Thyroid gland (tissue), 4 donors: ENCODE measurements around the gene PIK3CD. TPM values are rescaled to one million over a fixed set of nuclear protein-coding genes. Genes with fewer than 3 reads are reported as not detected.

ENCODE experiments used
- DNase-seq, 2 donors: peaks; one replicate each; pipeline ENCODE4 v3.0.0-alpha.2; 2019
- H3K27ac ChIP-seq, 3 donors: fragments of 200-600 bp; sonication (generic); 1 replicate in 2 of 3; 2 replicates in 1 of 3; pipeline ENCODE4 v1.5.1; 2016 to 2019; ENCODE audit warnings: mild to moderate bottlenecking in 1 of 3, moderate library complexity in 1 of 3
- H3K27me3 ChIP-seq: fragments of 200-600 bp; sonication (generic); one replicate; pipeline ENCODE4 v1.5.1; 2019
- H3K36me3 ChIP-seq, 2 donors: fragments of 200-600 bp; sonication (generic); one replicate each; pipeline ENCODE4 v1.5.1; 2016 to 2019
- H3K4me1 ChIP-seq, 2 donors: fragments of 200-600 bp; sonication (generic); one replicate each; pipeline ENCODE4 v1.5.1; 2017 to 2019
- H3K4me3 ChIP-seq, 3 donors: fragments of 200-600 bp; sonication (generic); replicated peaks in 1 of 3; 1 replicate in 2 of 3; 2 replicates in 1 of 3; pipeline ENCODE4 v1.5.1; 2016; ENCODE audit warnings: mild to moderate bottlenecking in 1 of 3
- H3K9me3 ChIP-seq: fragments of 200-600 bp; sonication (generic); one replicate; pipeline ENCODE4 v1.5.1; 2017
- POLR2A ChIP-seq, 2 donors: fragments of 450-650 bp; IDR thresholded peaks; one replicate each; pipeline ENCODE4 v1.6.1; 2017; ENCODE audit warnings: antibody characterized with exemption in 2 of 2, mild to moderate bottlenecking in 2 of 2, moderate library complexity in 1 of 2
- WGBS, 2 donors: methylation state at CpG; one replicate each; pipeline ENCODE4 v1.1.5; 2017; 5-methylcytosine and 5-hydroxymethylcytosine counted together
- intact Hi-C: fragments of 100-400 bp; cut with DNase I; formaldehyde crosslinking; loops from one replicate; pipeline ENCODE4 v1.15.1; 2023
- total RNA-seq, 4 donors: library from RNA; depleted of rRNA; stranded (reverse); fragments of >200 nt; gene quantifications; one replicate each; pipeline ENCODE4 v1.2.3, GENCODE V29; 2016
- TF ChIP-seq, protein P1 (sequence below), 6 experiments: fragments of 200-600 bp in 3 of 6; fragments of 450-650 bp in 3 of 6; sonication (generic) in 3 of 6; IDR thresholded peaks; one replicate each; pipeline ENCODE4 v1.5.1; 2016 to 2019; ENCODE audit warnings: antibody characterized with exemption in 6 of 6, mild to moderate bottlenecking in 2 of 6, inconsistent platforms in 1 of 6, moderate library complexity in 1 of 6

PIK3CD gene
- total RNA-seq, 4 donors from 2014 or later: 5.9 to 9.5 (median 7.7) TPM

DNA sequence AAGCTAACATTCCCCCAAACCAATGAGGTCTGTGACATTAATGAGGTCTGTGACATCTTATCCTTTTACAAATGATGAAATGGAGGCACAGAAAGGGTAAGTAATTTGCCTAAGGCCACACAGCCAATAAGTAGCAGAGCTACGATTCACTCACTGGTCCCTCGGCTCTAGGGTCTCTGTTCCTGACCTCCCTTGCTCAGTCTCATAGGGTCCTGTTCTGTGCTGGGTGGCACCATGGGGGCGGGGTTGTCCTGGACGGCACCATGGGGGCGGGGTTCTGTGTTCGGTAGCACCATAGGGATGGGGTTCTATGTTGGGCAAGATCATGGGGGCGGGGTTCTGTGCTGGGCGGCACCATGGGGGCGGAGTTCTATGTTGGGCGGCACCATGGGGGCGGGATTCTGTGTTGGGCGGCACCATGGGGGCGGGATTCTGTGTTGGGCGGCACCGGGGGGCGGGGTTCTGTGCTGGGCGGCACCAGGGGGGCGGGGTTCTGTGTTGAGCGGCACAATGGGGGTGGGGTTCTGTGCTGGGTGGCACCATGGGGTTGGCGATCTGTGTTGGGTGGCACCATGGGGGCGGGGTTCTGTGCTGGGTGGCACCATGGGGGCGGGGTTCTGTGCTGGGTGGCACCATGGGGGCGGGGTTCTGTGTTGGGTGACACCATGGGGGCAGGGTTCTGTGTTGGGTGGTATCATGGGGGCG, 116.6 kb downstream of the PIK3CD start:
- WGBS, 2 donors: 82 to 85% methylated on average over 5 to 10 of the region's 24 CpGs
- Histone ChIP-seq H3K36me3 (peaks cover 0 to 3% of the 10 kb centered on the region in 2 donors), H3K27ac (no peak overlapping the region), H3K4me3 (no peak overlapping the region), H3K27me3 (no peaks in the 10 kb centered on the region), H3K4me1 (no peaks in the 10 kb centered on the region), H3K9me3 (no peaks in the 10 kb centered on the region)
- TF ChIP-seq, protein P1, sequence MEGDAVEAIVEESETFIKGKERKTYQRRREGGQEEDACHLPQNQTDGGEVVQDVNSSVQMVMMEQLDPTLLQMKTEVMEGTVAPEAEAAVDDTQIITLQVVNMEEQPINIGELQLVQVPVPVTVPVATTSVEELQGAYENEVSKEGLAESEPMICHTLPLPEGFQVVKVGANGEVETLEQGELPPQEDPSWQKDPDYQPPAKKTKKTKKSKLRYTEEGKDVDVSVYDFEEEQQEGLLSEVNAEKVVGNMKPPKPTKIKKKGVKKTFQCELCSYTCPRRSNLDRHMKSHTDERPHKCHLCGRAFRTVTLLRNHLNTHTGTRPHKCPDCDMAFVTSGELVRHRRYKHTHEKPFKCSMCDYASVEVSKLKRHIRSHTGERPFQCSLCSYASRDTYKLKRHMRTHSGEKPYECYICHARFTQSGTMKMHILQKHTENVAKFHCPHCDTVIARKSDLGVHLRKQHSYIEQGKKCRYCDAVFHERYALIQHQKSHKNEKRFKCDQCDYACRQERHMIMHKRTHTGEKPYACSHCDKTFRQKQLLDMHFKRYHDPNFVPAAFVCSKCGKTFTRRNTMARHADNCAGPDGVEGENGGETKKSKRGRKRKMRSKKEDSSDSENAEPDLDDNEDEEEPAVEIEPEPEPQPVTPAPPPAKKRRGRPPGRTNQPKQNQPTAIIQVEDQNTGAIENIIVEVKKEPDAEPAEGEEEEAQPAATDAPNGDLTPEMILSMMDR (IDR thresholded peaks at IDR 0.05): no peak
- no peak for TF ChIP-seq POLR2A (IDR thresholded peaks at IDR 0.05)
- intact Hi-C loops: no loop called here
- DNase-seq: no peak

DNA sequence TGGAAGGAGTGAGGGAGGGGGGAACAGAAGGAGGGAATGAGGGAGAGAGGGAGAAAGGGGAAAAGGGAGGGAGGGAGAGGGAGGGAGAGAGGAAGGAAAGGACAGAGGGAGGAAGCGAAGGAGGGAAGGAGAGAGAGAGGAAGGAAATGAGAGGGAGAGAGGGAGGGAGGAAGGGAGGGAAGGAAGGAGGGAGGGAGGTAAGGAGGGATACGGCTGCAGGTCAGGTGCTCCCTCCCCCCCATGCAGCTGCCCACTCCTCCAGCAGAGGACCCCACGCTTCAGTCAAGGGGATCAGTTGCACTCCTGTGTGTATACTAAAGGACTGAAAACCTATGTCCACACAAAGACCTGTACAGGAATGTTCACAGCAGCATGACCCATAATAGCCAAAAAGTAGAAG, 117.5 kb downstream of the PIK3CD start:
- DNase-seq: no peak
- no peak overlapping the region for H3K4me3 ChIP-seq
- peaks cover 0 to 3% of the 10 kb centered on the region in 2 donors for H3K36me3 ChIP-seq
- H3K27me3 ChIP-seq: no peaks in the 10 kb centered on the region
- intact Hi-C loops: no loop called here
- TF ChIP-seq, protein P1 (IDR thresholded peaks at IDR 0.05): no peak
- no peak for TF ChIP-seq POLR2A (IDR thresholded peaks at IDR 0.05)
- H3K9me3 ChIP-seq: no peaks in the 10 kb centered on the region
- WGBS, 2 donors: 83 to 86% methylated on average over 3 of the region's 3 CpGs
- no peaks in the 10 kb centered on the region for H3K4me1 ChIP-seq
- H3K27ac ChIP-seq: no peak overlapping the region

DNA sequence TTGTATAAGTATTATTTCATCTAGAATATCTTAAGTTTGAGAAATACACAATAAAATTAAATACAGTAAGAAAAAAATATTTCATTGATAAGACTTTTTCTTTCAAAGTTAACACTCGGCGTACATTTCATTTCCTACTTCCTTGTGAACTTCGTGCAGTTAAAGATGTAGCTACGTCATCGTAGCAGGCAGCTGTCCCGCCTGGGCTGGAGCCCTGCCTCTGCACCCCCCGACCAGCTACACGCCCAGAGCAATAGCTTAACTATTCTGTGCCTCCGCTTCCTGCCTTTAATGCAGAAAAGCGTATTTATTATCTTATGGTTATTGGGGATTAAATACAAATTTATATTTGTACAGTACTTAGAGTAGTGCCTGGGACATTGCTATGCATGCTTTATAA, 118.8 kb downstream of the PIK3CD start:
- Histone ChIP-seq H3K27ac (no peak overlapping the region), H3K36me3 (peaks cover 0 to 3% of the 10 kb centered on the region in 2 donors), H3K27me3 (no peaks in the 10 kb centered on the region), H3K9me3 (no peaks in the 10 kb centered on the region), H3K4me1 (no peaks in the 10 kb centered on the region), H3K4me3 (no peak overlapping the region)
- intact Hi-C loops: no loop called here
- TF ChIP-seq, protein P1 (IDR thresholded peaks at IDR 0.05): no peak
- TF ChIP-seq POLR2A (IDR thresholded peaks at IDR 0.05): no peak
- DNase-seq: no peak
- 86 to 88% methylated on average over 10 of the region's 10 CpGs for WGBS, 2 donors

DNA sequence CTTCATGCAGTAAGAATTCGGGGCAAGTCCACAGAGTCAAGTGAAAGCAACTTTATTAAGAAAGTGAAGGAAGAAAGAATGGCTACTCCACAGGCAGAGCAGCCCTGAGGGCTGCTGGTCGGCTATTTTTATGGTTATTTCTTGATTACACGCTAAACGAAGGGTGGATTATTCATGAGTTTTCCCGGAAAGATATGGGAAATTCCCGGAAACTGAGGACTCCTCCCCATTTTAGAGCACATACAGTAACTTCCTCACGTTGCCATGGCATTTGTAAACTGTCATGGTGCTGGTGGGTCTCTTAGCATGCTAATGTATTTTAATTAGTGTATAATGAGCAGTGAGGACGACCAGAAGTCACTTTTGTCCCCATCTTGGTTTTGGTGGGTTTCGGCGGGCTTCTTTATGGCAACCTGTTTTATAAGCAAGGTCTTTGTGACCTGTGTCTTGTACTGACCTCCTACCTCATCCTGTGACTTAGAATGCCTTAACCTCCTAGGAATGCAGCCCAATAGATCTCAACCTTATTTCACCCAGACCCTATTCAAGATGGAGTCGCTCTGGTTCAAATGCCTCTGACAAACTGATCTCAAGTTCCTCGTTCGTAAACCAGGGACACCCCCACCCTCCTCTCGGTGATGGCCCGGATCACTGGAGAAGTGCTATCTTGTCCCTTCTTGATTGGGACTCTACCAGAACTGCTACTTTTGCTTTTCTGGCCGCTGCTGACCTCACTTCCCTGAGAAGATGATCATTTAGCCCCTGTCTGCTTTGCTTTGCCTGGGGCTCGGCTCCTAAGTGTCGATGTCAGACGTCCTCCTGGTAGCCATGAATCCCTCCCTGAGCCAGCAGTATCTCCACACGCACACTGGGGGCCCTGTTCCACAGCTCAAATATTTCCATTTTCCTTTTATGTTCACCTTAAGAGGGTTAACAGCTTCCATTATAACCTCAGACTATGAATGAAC, 123.5 kb downstream of the PIK3CD start:
- no peaks in the 10 kb centered on the region for H3K4me1 ChIP-seq
- no peak for DNase-seq
- no peak overlapping the region for H3K4me3 ChIP-seq
- H3K9me3 ChIP-seq: no peaks in the 10 kb centered on the region
- H3K36me3 ChIP-seq: peaks cover 0 to 3% of the 10 kb centered on the region in 2 donors
- 92 to 94% methylated on average over 20 of the region's 20 CpGs for WGBS, 2 donors
- H3K27me3 ChIP-seq: no peaks in the 10 kb centered on the region
- intact Hi-C loops: no loop called here
- TF ChIP-seq, protein P1 (IDR thresholded peaks at IDR 0.05): no peak
- no peak for TF ChIP-seq POLR2A (IDR thresholded peaks at IDR 0.05)
- H3K27ac ChIP-seq: no peak overlapping the region

DNA sequence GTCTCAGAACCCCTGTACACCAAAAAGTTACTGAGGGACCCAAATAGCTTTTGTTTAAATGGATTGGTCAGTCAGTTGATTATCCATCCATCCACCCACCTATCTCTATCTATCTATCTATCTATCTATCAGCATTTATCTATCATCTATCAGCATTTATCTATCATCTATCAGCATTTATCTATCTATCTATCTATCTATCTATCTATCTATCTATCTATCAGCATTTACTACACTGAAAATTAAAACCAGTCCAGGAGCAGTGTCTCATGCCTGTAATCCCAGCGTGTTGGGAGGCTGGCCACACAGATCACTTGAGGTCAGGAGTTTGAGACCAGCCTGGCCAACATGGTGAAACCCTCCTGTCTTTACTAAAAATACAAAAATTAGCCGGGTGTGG, 125.2 kb downstream of the PIK3CD start:
- Histone ChIP-seq H3K4me1 (no peaks in the 10 kb centered on the region), H3K9me3 (no peaks in the 10 kb centered on the region), H3K27me3 (no peaks in the 10 kb centered on the region), H3K36me3 (peaks cover 0 to 3% of the 10 kb centered on the region in 2 donors), H3K27ac (no peak overlapping the region), H3K4me3 (no peak overlapping the region)
- intact Hi-C loops: no loop called here
- TF ChIP-seq POLR2A (IDR thresholded peaks at IDR 0.05): no peak
- TF ChIP-seq, protein P1 (IDR thresholded peaks at IDR 0.05): no peak
- 92 to 97% methylated on average over 2 of the region's 2 CpGs for WGBS, 2 donors
- no peak for DNase-seq
